ENCODE measurements around the gene SLCO4A1. TPM values are rescaled to one million over a fixed set of nuclear protein-coding genes. Genes with fewer than 3 reads are reported as not detected.

The SLCO4A1 gene
- total and polyA plus RNA-seq, 2 donors (not counting 1 experiment from before 2014, with no cell fraction given): 0.50 TPM; not detected in 1

GRCh38 chr20:62627901-62628612, 14.2 kb upstream of the SLCO4A1 start:
- H3K27me3 ChIP-seq (ENCODE audit: control insufficient read depth, insufficient read depth, low read length): peaks cover 11% of the 10 kb centered on the region
- no peak for TF ChIP-seq CTCF (conservative IDR thresholded peaks at IDR 0.05 in 1 of 2, IDR thresholded peaks at IDR 0.05 in 1 of 2; ENCODE audit: low read depth in 1 of 2, low read length in 2 of 2)
- peaks cover 3% of the 10 kb centered on the region for H3K4me1 ChIP-seq (ENCODE audit: control insufficient read depth, extremely low read depth, insufficient read depth, low read length)
- H4K20me1 ChIP-seq (ENCODE audit: control insufficient read depth, extremely low read depth, insufficient read depth, low read length): no peaks in the 10 kb centered on the region
- H2AFZ ChIP-seq (ENCODE audit: low read length): no peak overlapping the region
- no peak overlapping the region for H3K9ac ChIP-seq (ENCODE audit: insufficient read depth, low read length)
- no peak overlapping the region for H3K4me3 ChIP-seq (replicated peaks in 1 of 4; ENCODE audit: control extremely low read depth in 1 of 4, insufficient read depth in 1 of 4, low read depth in 3 of 4, low read length in 4 of 4)
- no peaks in the 10 kb centered on the region for H3K36me3 ChIP-seq (ENCODE audit: control insufficient read depth, insufficient read depth, low read length)
- DNase-seq (ENCODE audit: low read depth in 2 of 2): peak; percentile 55 to 59
- no peaks in the 10 kb centered on the region for H3K9me3 ChIP-seq (ENCODE audit: control insufficient read depth, insufficient read depth, low read depth, low read length)
- no peak overlapping the region for H3K4me2 ChIP-seq (ENCODE audit: extremely low read depth, insufficient read depth, low read length)
- no peaks in the 10 kb centered on the region for H3K79me2 ChIP-seq (ENCODE audit: control insufficient read depth, insufficient read depth, low read length)
- H3K27ac ChIP-seq (ENCODE audit: insufficient read depth, low read length): no peak overlapping the region

DNA sequence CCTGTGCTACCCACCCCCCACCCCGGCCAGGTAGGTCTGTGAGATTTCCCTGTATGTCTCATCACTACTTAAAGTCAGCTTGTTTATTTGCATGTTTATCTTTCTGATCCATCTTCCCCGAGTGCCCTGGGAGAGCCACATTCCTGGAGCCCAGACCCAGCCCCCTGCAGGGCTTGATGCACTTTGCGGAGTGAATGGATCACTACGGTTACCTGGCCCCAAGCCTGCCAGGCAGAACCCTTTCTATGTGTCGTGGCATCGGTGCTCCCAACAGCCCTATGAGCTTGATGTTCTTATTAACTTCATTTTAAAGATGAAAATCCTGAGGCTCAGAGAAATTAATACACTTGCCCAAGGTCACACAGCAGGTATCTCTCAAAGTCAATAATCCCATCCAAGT, 13.6 kb upstream of the SLCO4A1 start:
- Histone ChIP-seq H3K36me3 (ENCODE audit: control insufficient read depth, insufficient read depth, low read length) (no peaks in the 10 kb centered on the region), H3K9me3 (ENCODE audit: control insufficient read depth, insufficient read depth, low read depth, low read length) (no peaks in the 10 kb centered on the region), H3K9ac (ENCODE audit: insufficient read depth, low read length) (no peak overlapping the region), H2AFZ (ENCODE audit: low read length) (no peak overlapping the region), H3K79me2 (ENCODE audit: control insufficient read depth, insufficient read depth, low read length) (no peaks in the 10 kb centered on the region), H3K27ac (ENCODE audit: insufficient read depth, low read length) (no peak overlapping the region), H4K20me1 (ENCODE audit: control insufficient read depth, extremely low read depth, insufficient read depth, low read length) (no peaks in the 10 kb centered on the region), H3K4me1 (ENCODE audit: control insufficient read depth, extremely low read depth, insufficient read depth, low read length) (no peaks in the 10 kb centered on the region), H3K4me2 (ENCODE audit: extremely low read depth, insufficient read depth, low read length) (no peak overlapping the region), H3K27me3 (ENCODE audit: control insufficient read depth, insufficient read depth, low read length) (peaks cover 11% of the 10 kb centered on the region), H3K4me3 (replicated peaks in 1 of 4; ENCODE audit: control extremely low read depth in 1 of 4, insufficient read depth in 1 of 4, low read depth in 3 of 4, low read length in 4 of 4) (no peak overlapping the region)
- no peak for DNase-seq (ENCODE audit: low read depth in 2 of 2)
- TF ChIP-seq CTCF (conservative IDR thresholded peaks at IDR 0.05 in 1 of 2, IDR thresholded peaks at IDR 0.05 in 1 of 2; ENCODE audit: low read depth in 1 of 2, low read length in 2 of 2) (no peak), EZH2 (IDR thresholded peaks at IDR 0.05; ENCODE audit: low read length, missing control alignments) (no peak)

DNA sequence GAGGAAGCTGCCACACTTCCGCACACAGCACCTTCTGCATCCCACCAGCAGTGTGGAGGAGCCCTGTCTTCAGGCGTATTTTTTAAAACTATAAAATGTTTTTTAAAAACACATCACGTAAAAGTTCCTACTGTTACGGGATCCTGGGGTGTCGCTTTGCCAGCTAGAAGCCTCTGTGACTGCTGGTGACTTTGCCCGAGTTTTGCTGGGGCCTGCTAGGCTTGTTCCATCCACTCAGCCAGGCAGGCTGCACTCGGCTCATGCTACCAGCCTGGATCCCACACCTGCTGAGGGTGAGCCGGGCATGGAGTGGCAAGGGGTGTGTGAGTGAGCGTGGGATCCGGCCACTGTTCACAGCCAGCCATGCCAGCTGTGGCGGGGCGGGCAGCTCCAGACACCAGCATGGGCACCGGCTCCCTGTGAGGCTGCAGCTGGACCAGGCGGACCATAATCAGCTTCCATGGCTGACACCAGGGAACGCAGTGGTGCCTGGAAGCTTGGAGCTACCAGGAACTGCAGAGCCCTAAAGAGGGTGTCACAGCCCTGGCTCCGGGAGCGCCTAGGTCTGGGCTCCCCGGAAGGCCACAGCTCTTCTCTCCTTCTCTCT, 12.3 kb upstream of the SLCO4A1 start:
- no peaks in the 10 kb centered on the region for H3K9me3 ChIP-seq (ENCODE audit: control insufficient read depth, insufficient read depth, low read depth, low read length)
- no peak overlapping the region for H3K27ac ChIP-seq (ENCODE audit: insufficient read depth, low read length)
- H4K20me1 ChIP-seq (ENCODE audit: control insufficient read depth, extremely low read depth, insufficient read depth, low read length): no peaks in the 10 kb centered on the region
- no peak overlapping the region for H3K9ac ChIP-seq (ENCODE audit: insufficient read depth, low read length)
- H2AFZ ChIP-seq (ENCODE audit: low read length): no peak overlapping the region
- H3K4me1 ChIP-seq (ENCODE audit: control insufficient read depth, extremely low read depth, insufficient read depth, low read length): no peaks in the 10 kb centered on the region
- no peak overlapping the region for H3K4me2 ChIP-seq (ENCODE audit: extremely low read depth, insufficient read depth, low read length)
- no peaks in the 10 kb centered on the region for H3K36me3 ChIP-seq (ENCODE audit: control insufficient read depth, insufficient read depth, low read length)
- DNase-seq (ENCODE audit: low read depth in 2 of 2): no peak
- no peaks in the 10 kb centered on the region for H3K79me2 ChIP-seq (ENCODE audit: control insufficient read depth, insufficient read depth, low read length)
- no peak for TF ChIP-seq CTCF (conservative IDR thresholded peaks at IDR 0.05 in 1 of 2, IDR thresholded peaks at IDR 0.05 in 1 of 2; ENCODE audit: low read depth in 1 of 2, low read length in 2 of 2)
- no peak for TF ChIP-seq EZH2 (IDR thresholded peaks at IDR 0.05; ENCODE audit: low read length, missing control alignments)
- peaks cover 11% of the 10 kb centered on the region for H3K27me3 ChIP-seq (ENCODE audit: control insufficient read depth, insufficient read depth, low read length)
- H3K4me3 ChIP-seq (replicated peaks in 1 of 4; ENCODE audit: control extremely low read depth in 1 of 4, insufficient read depth in 1 of 4, low read depth in 3 of 4, low read length in 4 of 4): no peak overlapping the region

All from fibroblast of lung (primary cell).